ENCODE results near the gene CDIP1.

Gene CDIP1

GRCh38 chr16:4506450-4506849, 32.1 kb downstream of the CDIP1 start (continued):
- TF ChIP-seq ZNF677 (tag by site-specific recombination; IDR thresholded peaks at IDR 0.05) (peak; percentile 76; the same call in 1 of the 2 replicates), ZNF600 (tag by site-specific recombination; IDR thresholded peaks at IDR 0.05) (peak; percentile 22; the same call in 1 of the 2 replicates)

GRCh38 chr16:4505356-4506147, 33.0 kb downstream of the CDIP1 start:
- TF ChIP-seq ZBTB6 (tag by site-specific recombination; IDR thresholded peaks at IDR 0.05) (no peak), RBAK (tag by site-specific recombination; IDR thresholded peaks at IDR 0.05) (no peak), ZNF555 (tag by site-specific recombination; conservative IDR thresholded peaks at IDR 0.05) (no peak), ZNF423 (tag by site-specific recombination; IDR thresholded peaks at IDR 0.05) (no peak), ZNF843 (tag by site-specific recombination; IDR thresholded peaks at IDR 0.05) (no peak), GLI2 (tag by site-specific recombination; IDR thresholded peaks at IDR 0.05; ENCODE audit: borderline replicate concordance, low read depth) (no peak), ZNF354C (tag by site-specific recombination; IDR thresholded peaks at IDR 0.05; ENCODE audit: borderline replicate concordance, low read depth) (no peak), ZNF513 (tag by site-specific recombination; IDR thresholded peaks at IDR 0.05) (no peak), ZNF132 (tag by site-specific recombination; IDR thresholded peaks at IDR 0.05; ENCODE audit: borderline replicate concordance) (no peak), ZNF518A (tag by site-specific recombination; conservative IDR thresholded peaks at IDR 0.05; ENCODE audit: low read depth) (no peak), ZNF335 (tag by site-specific recombination; conservative IDR thresholded peaks at IDR 0.05) (no peak), ZNF707 (tag by site-specific recombination; IDR thresholded peaks at IDR 0.05) (no peak), ZBTB48 (tag by site-specific recombination; IDR thresholded peaks at IDR 0.05) (no peak)
- POLR2A ChIA-PET: no interaction called here
- CTCF ChIA-PET: interaction anchor here (0.6 to 4.5 kb wide), 16 partner anchors 9 to 1846 kb away, joined by 3 to 26 read pairs (median 4); partner anchors contain the start of gene MGRN1
- peaks cover 0 to 49% of the 10 kb centered on the region in 2 experiments; a peak in 2 of 3 replicates for H3K36me3 ChIP-seq (ENCODE audit: control insufficient read depth in 2 of 2, insufficient read depth in 1 of 2, low read length in 2 of 2)
- H3K4me3 ChIP-seq (ENCODE audit: low read depth, low read length): no peak overlapping the region
- H3K9me3 ChIP-seq (ENCODE audit: control insufficient read depth, insufficient read depth, low read depth, low read length): no peaks in the 10 kb centered on the region
- H3K27ac ChIP-seq (ENCODE audit: extremely low read depth, low read depth, low read length): no peak overlapping the region
- no peaks in the 10 kb centered on the region for H3K4me1 ChIP-seq (ENCODE audit: control insufficient read depth, insufficient read depth, low read length)
